ENCODE data around the gene TRIM52.

Gene TRIM52

GRCh38 chr5:181258576-181258975, 2.4 kb downstream of the TRIM52 start:
- DNase-seq (ENCODE audit: low read depth in 2 of 2), result no peak

DNA sequence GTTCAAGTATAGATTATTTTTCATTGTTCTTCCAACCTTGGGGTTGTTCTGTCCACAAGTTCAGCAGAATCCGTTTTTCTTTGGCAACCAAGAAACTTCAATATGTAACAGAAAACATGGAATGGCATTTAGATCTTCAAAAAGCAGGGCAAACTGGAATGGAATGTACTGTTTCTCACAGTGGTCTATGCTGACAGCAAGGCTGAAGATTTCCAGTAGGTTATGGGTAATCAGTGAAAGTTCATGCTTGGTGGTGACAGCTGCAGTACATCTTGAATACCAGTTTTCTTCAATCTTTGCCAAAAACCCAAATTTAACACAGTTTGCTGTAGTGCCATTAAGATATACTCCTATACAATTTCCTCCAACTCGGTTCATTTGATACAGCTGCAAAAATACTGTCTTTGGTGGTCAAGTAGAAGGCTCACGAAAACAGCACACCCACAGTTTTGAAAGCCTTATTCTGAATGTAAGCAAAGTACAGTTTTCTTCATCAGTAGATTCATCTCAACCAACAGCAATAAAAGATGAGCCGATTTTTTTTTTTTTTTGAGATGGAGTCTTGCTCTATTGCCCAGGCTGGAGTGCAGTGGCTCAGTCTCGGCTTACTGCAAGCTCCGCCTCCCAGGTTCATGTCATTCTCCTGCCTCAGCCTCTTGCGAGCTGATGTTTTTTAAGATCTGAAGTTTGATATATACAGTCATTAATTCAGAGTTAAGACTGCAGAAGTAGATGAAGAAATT, 4.9 kb downstream of the TRIM52 start:
- no peak for DNase-seq (ENCODE audit: low read depth in 2 of 2)

DNA sequence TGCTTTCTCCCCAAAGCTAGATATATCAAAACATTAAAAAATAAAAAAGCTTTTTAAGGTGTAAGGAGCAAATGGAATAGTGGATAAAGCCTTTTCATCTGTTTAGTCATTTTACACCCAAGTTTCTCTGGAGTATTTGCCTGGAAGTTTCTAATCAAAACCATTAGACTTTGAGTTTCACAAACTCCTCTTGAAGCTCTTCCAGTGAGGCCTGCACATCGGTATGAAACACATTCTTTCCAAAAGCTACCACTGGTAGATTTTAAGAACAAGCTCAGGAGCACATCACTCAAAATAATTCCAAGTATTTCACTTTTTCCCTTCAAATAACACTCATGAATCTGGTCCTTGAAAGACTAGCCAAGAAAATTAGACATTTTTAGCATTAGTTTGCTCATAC, 5.7 kb downstream of the TRIM52 start:
- no peak for DNase-seq (ENCODE audit: low read depth in 2 of 2)

GRCh38 chr5:181248277-181248676, 12.7 kb downstream of the TRIM52 start:
- no peak for DNase-seq (ENCODE audit: low read depth in 2 of 2)

GRCh38 chr5:181246276-181247049, 14.5 kb downstream of the TRIM52 start:
- DNase-seq (ENCODE audit: low read depth in 2 of 2), result peak; percentile 55 to 57

DNA sequence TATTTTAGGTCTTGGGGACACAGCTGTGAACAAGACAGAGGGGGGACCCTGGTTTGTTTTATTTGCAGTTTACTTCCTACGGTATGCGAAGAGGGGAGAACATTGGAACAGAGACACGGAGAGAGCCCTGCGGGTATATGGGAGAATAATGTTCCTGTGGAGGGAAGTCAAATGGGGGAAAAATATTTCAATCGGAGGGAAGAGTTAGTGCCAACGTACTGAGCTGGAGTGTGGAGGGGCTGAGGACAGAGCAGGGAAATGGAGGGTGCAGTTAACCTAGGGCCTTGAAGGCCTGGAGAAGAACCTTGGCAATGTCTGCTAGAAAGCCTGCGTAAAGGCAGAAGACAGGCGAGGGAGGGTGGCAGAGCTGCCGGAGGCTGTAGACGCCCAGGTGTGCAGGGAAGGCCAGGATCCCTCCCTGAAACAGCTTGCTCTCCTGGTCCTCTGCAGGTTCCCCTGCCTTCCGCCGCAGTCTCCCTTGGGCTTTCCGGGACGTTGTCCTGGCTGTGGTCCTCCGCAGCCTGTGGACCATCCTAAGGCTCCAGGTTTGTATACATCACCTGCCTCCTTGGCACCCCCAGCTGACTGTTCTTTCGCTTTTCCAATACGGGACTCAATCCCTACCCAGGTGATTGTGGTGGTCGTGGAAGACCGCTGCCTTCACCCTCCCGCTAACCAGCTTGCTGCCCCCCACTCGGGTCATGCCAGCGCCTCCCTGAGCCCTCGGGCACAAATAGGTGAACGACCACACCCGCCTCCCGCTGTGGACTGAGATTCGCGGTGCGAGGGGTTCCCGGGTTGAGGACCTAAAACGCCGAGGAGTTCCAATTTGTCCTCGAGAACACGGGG, 15.3 kb downstream of the TRIM52 start:
- DNase-seq (ENCODE audit: low read depth in 2 of 2), result no peak

GRCh38 chr5:181243564-181244343, 17.2 kb downstream of the TRIM52 start, which contains the start of gene RACK1:
Gene RACK1 (minus strand): TSS chr5:181243906. CDS start chr5:181243800, 106 bp downstream.
- peak; percentile 74 to 81 for DNase-seq (ENCODE audit: low read depth in 2 of 2)

- DNase-seq (ENCODE audit: low read depth in 2 of 2), result no peak
Measured at GRCh38 chr5:181243018-181243563, 17.9 kb downstream of the TRIM52 start.

DNA sequence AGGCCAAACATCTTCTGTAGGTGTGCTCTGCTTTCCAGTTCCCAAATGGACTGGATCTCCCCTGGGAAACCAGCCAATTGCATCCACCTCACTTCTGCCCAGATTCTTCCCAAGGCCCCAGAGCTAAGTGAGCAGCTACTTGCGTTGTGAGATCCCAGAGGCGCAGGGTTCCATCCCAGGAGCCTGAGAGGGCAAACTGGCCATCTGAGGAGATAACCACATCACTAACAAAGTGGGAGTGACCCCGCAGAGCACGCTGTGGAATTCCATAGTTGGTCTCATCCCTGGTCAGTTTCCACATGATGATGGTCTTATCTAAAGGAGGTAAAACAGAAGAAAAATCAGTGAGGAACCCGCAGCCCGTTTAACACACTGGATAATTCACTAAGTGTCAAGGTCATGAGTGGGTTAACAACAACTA, 18.9 kb downstream of the TRIM52 start:
- no peak for DNase-seq (ENCODE audit: low read depth in 2 of 2)

GRCh38 chr5:181241393-181241975, 19.5 kb downstream of the TRIM52 start:
- no peak for DNase-seq (ENCODE audit: low read depth in 2 of 2)

DNA sequence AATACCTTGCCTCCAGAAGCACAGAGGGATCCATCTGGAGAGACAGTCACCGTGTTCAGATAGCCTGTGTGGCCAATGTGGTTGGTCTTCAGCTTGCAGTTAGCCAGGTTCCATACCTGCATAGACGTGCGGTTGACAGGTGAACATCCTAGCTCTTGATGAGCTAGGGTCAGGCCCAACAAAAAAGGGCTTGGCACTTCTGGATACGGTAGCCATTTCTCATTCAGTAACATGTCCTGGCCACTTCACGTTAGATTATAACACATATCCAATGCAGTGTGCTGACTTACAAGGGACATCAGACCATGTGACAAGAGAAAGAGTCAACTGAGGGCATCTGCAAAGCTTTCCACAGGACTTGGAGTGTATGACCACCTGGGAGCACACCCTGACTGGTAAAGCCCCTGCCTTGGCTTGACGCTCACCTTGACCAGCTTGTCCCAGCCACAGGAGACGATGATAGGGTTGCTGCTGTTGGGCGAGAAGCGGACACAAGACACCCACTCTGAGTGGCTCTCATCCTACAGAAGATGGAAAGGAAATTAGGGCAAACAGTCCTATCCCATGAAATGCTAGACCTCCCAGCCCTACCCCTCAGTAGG, 21.8 kb downstream of the TRIM52 start:
- no peak for DNase-seq (ENCODE audit: low read depth in 2 of 2)

DNA sequence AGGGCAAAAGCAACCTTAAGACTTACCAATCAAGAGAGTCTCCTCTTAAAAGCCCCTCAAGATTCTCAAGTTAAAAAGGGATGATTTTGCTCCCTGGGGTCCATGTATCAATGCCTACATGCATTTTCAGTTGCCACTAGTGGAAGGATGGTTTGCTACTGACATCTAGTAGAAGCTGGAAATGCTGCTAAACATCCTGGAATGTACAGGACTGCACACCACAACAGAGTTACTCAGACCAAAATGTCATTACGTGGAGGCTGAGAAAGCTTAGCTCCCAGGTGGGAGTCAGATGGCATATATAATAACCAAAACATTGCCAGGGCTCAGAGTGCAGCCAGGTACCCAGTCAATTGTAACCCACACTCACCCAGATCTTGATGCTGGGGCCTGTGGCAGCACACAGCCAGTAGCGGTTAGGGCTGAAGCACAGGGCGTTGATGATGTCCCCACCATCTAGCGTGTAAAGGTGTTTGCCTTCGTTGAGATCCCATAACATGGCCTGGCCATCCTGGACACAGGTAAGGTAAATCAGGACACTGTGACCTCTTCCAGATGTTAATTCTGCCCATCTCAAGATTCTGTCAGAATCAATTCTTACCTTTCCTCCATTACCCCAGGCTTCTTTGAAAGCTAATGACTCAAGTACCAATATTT, 23.1 kb downstream of the TRIM52 start:
- DNase-seq (ENCODE audit: low read depth in 2 of 2), result no peak

- no peak for DNase-seq (ENCODE audit: low read depth in 2 of 2)
Measured at GRCh38 chr5:181236954-181237641, 23.8 kb downstream of the TRIM52 start.

GRCh38 chr5:181236471-181236870, 24.5 kb downstream of the TRIM52 start:
- no peak for DNase-seq (ENCODE audit: low read depth in 2 of 2)

- DNase-seq (ENCODE audit: low read depth in 2 of 2), result no peak
Measured at GRCh38 chr5:181235689-181236366, 25.1 kb downstream of the TRIM52 start.

- no peak for DNase-seq (ENCODE audit: low read depth in 2 of 2)
Measured at GRCh38 chr5:181235323-181235688, 25.6 kb downstream of the TRIM52 start.

- no peak for DNase-seq (ENCODE audit: low read depth in 2 of 2)
Measured at GRCh38 chr5:181234455-181235306, 26.3 kb downstream of the TRIM52 start.

Measured in activated CD8-positive, alpha-beta memory T cell treated with anti-CD3 and anti-CD28 coated beads for 4 hours (primary cell).